SK-N-MC (cell line): ENCODE measurements around the gene HENMT1.
"Not testable (repeated sequence)": the region's sequence is repeated elsewhere in the genome, so short reads cannot be mapped to it uniquely, and the experiment has no call there.

Experiments
- DNase-seq: peaks from one replicate; pipeline ENCODE4 v3.0.0-alpha.2; 2011; ENCODE audit warnings: low read depth, low spot score
- H3K27ac ChIP-seq: fragments of 200-600 bp; sonication (generic); 2 replicates; pipeline ENCODE4 v1.5.1; 2016; ENCODE audit warnings: mixed run types
- H3K36me3 ChIP-seq: fragments of 200-600 bp; sonication (generic); 2 replicates; pipeline ENCODE4 v1.6.1; 2017; ENCODE audit warnings: antibody characterized with exemption, low read length, mixed read lengths; ENCODE audit not compliant: insufficient read depth
- H3K4me3 ChIP-seq: fragments of 200-600 bp; sonication (generic); 2 replicates; pipeline ENCODE4 v1.5.1; 2016
- H3K9ac ChIP-seq: fragments of 200-600 bp; sonication (generic); 2 replicates; pipeline ENCODE4 v1.8.0; 2017; ENCODE audit warnings: mixed run types, mixed read lengths; ENCODE audit not compliant: insufficient read length
- H3K9me3 ChIP-seq: fragments of 200-600 bp; sonication (generic); 2 replicates; pipeline ENCODE4 v1.6.1; 2017; ENCODE audit warnings: low read depth, mild to moderate bottlenecking, antibody characterized with exemption, low read length, moderate library complexity, mixed read lengths
- EZH2 ChIP-seq: fragments of 200-600 bp; sonication (generic); IDR thresholded peaks from one replicate; pipeline ENCODE4 v1.6.1; 2017; ENCODE audit warnings: antibody characterized with exemption
- FOXP2 ChIP-seq: optimal IDR thresholded peaks from 2 replicates; pipeline ENCODE3; 2011; ENCODE audit warnings: mild to moderate bottlenecking, moderate library complexity; ENCODE audit not compliant: insufficient read depth; ENCODE audit errors: extremely low read length, control extremely low read depth
- POLR2AphosphoS5 ChIP-seq: IDR thresholded peaks from 2 replicates; pipeline ENCODE4 v1.6.1; 2012; ENCODE audit warnings: mild to moderate bottlenecking, low read depth, low read length, borderline replicate concordance

HENMT1 gene

GRCh38 chr1:108695535-108695934 lies 34.6 kb upstream of the HENMT1 start:
- Histone ChIP-seq H3K27ac (no peak overlapping the region), H3K9me3 (no peaks in the 10 kb centered on the region), H3K4me3 (no peak overlapping the region), H3K36me3 (peaks cover 70% of the 10 kb centered on the region), H3K9ac (peak overlapping the region; percentile 87)
- no peak for DNase-seq
- no peak for TF ChIP-seq POLR2AphosphoS5
- TF ChIP-seq EZH2: no peak
- no peak for TF ChIP-seq FOXP2

GRCh38 chr1:108692724-108693655 lies 32.1 kb upstream of the HENMT1 start:
- Histone ChIP-seq H3K36me3 (peaks cover 44% of the 10 kb centered on the region), H3K9me3 (no peaks in the 10 kb centered on the region), H3K27ac (peak overlapping the region; percentile 85), H3K4me3 (peak overlapping the region; percentile 86), H3K9ac (peak overlapping the region; percentile 87)
- TF ChIP-seq POLR2AphosphoS5 (no peak), EZH2 (no peak), FOXP2 (no peak)
- no peak for DNase-seq

GRCh38 chr1:108691942-108692723 lies 31.2 kb upstream of the HENMT1 start, which contains the start of gene PRPF38B:
Gene PRPF38B (plus strand): TSS chr1:108692310. CDS start chr1:108692592, 282 bp downstream.
- peak within 1 kb of the TSS; percentile 85 for H3K27ac ChIP-seq
- peak within 1 kb of the TSS; percentile 86 for H3K4me3 ChIP-seq
- peaks cover 36% of the 10 kb centered on the region for H3K36me3 ChIP-seq
- H3K9ac ChIP-seq: peak within 1 kb of the TSS; percentile 87
- peak; percentile 44 for DNase-seq
- TF ChIP-seq EZH2 (no peak), POLR2AphosphoS5 (peak; percentile 99)
- no peaks in the 10 kb centered on the region for H3K9me3 ChIP-seq

GRCh38 chr1:108691128-108691941 lies 30.4 kb upstream of the HENMT1 start:
- Histone ChIP-seq H3K9ac (peak overlapping the region; percentile 87), H3K27ac (peak overlapping the region; percentile 85), H3K4me3 (peak overlapping the region; percentile 86), H3K9me3 (no peaks in the 10 kb centered on the region), H3K36me3 (peaks cover 28% of the 10 kb centered on the region)
- no peak for DNase-seq
- TF ChIP-seq EZH2: no peak
- no peak for TF ChIP-seq FOXP2
- TF ChIP-seq POLR2AphosphoS5: no peak

- H3K27ac ChIP-seq: no peak overlapping the region
- no peaks in the 10 kb centered on the region for H3K36me3 ChIP-seq
- no peak for DNase-seq
These were observed 25.9 kb upstream of the HENMT1 start for GRCh38 chr1:108686614-108687313.

GRCh38 chr1:108685529-108685928 lies 24.6 kb upstream of the HENMT1 start:
- no peaks in the 10 kb centered on the region for H3K9me3 ChIP-seq
- no peaks in the 10 kb centered on the region for H3K36me3 ChIP-seq
- no peak overlapping the region for H3K4me3 ChIP-seq
- no peak overlapping the region for H3K9ac ChIP-seq
- TF ChIP-seq EZH2 (no peak), FOXP2 (no peak), POLR2AphosphoS5 (no peak)
- DNase-seq: no peak
- no peak overlapping the region for H3K27ac ChIP-seq

More at GRCh38 chr1:108686614-108687313, 25.9 kb upstream of the HENMT1 start:
- no peak overlapping the region for H3K9ac ChIP-seq
- TF ChIP-seq POLR2AphosphoS5 (no peak), FOXP2 (no peak), EZH2 (no peak)
- H3K4me3 ChIP-seq: no peak overlapping the region
- no peaks in the 10 kb centered on the region for H3K9me3 ChIP-seq

GRCh38 chr1:108681701-108682100 lies 20.8 kb upstream of the HENMT1 start:
- DNase-seq, H3K9ac ChIP-seq, H3K4me3 ChIP-seq, H3K27ac ChIP-seq, H3K9me3 ChIP-seq, H3K36me3 ChIP-seq: not testable (repeated sequence)
